ENCODE measurements around the gene KRTAP17-1.
A peak's percentile ranks its signal among the peaks of the same experiment; 100 is the strongest.

- TF ChIP-seq, protein P1, sequence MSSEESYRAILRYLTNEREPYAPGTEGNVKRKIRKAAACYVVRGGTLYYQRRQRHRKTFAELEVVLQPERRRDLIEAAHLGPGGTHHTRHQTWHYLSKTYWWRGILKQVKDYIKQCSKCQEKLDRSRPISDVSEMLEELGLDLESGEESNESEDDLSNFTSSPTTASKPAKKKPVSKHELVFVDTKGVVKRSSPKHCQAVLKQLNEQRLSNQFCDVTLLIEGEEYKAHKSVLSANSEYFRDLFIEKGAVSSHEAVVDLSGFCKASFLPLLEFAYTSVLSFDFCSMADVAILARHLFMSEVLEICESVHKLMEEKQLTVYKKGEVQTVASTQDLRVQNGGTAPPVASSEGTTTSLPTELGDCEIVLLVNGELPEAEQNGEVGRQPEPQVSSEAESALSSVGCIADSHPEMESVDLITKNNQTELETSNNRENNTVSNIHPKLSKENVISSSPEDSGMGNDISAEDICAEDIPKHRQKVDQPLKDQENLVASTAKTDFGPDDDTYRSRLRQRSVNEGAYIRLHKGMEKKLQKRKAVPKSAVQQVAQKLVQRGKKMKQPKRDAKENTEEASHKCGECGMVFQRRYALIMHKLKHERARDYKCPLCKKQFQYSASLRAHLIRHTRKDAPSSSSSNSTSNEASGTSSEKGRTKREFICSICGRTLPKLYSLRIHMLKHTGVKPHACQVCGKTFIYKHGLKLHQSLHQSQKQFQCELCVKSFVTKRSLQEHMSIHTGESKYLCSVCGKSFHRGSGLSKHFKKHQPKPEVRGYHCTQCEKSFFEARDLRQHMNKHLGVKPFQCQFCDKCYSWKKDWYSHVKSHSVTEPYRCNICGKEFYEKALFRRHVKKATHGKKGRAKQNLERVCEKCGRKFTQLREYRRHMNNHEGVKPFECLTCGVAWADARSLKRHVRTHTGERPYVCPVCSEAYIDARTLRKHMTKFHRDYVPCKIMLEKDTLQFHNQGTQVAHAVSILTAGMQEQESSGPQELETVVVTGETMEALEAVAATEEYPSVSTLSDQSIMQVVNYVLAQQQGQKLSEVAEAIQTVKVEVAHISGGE (tag by site-specific recombination; conservative IDR thresholded peaks at IDR 0.05; ENCODE audit: low read depth): no peak
- TF ChIP-seq ZNF645 (tag by site-specific recombination; IDR thresholded peaks at IDR 0.05): no peak
- no peak for TF ChIP-seq ZNF274 (IDR thresholded peaks at IDR 0.05; ENCODE audit: low read length)
- TF ChIP-seq ZNF274 (tag by site-specific recombination; IDR thresholded peaks at IDR 0.05; ENCODE audit: borderline replicate concordance): no peak
- TF ChIP-seq, protein P2, sequence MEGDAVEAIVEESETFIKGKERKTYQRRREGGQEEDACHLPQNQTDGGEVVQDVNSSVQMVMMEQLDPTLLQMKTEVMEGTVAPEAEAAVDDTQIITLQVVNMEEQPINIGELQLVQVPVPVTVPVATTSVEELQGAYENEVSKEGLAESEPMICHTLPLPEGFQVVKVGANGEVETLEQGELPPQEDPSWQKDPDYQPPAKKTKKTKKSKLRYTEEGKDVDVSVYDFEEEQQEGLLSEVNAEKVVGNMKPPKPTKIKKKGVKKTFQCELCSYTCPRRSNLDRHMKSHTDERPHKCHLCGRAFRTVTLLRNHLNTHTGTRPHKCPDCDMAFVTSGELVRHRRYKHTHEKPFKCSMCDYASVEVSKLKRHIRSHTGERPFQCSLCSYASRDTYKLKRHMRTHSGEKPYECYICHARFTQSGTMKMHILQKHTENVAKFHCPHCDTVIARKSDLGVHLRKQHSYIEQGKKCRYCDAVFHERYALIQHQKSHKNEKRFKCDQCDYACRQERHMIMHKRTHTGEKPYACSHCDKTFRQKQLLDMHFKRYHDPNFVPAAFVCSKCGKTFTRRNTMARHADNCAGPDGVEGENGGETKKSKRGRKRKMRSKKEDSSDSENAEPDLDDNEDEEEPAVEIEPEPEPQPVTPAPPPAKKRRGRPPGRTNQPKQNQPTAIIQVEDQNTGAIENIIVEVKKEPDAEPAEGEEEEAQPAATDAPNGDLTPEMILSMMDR (tag by site-specific recombination; IDR thresholded peaks at IDR 0.05): no peak
- TF ChIP-seq OVOL3 (tag by site-specific recombination; IDR thresholded peaks at IDR 0.05): no peak
- TF ChIP-seq ZNF488 (tag by site-specific recombination; IDR thresholded peaks at IDR 0.05): no peak
- no peak for TF ChIP-seq ZNF777 (tag by site-specific recombination; IDR thresholded peaks at IDR 0.05; ENCODE audit: borderline replicate concordance)
- TF ChIP-seq PRDM4 (tag by site-specific recombination; IDR thresholded peaks at IDR 0.05): no peak
- TF ChIP-seq ZNF558 (tag by site-specific recombination; IDR thresholded peaks at IDR 0.05): peak; percentile 85
These were observed 13.3 kb downstream of the KRTAP17-1 start, which contains the start of gene KRTAP29-1 for GRCh38 chr17:41301916-41302901.

All from HEK293 (cell line).